NB4 (cell line): ENCODE data around the gene CLEC16A.

Source experiments
- POLR2A ChIP-seq: IDR thresholded peaks from 2 replicates; pipeline ENCODE4 v1.6.1; 2011; ENCODE audit warnings: mild to moderate bottlenecking; ENCODE audit not compliant: insufficient read length; ENCODE audit errors: extremely low read depth
- TF ChIP-seq, protein P1 (sequence below): IDR thresholded peaks from one replicate; pipeline ENCODE4 v1.5.1; 2012; ENCODE audit warnings: low read depth, low read length
- TF ChIP-seq, protein P2 (sequence below): IDR thresholded peaks from 2 replicates; pipeline ENCODE4 v1.6.1; 2011; ENCODE audit warnings: low read depth, low read length

DNA sequence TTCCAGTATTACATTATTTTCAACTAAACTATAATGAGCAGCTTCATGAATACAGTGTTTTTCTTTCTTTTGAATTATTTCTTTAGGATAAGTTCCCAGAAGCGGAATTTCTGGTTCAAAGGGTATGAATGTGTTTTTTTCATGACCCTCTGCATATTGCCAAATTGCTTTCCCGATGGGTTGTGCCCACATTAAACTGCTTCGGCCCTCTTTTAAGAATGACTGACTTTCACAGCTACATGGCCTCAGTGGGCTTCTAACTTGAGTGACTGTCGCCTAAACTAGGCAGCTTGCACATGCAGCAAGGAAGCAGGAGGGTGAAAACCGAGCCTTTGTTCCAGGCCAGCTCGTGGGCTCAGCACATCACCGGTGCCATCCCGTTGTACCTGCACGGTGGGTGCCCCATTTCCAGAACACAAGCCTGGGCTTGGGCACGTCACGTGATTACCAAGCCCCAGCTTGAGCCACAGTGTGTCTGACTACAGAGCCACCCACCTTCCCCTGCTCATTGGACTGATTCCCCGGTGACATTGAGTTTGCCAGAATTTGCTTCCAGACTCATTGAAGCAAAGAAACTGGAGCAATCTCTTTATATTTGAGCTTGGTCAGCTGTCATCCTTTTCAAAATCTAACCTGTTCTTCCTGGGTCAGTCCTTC lies 112.8 kb downstream of the CLEC16A start:
- TF ChIP-seq POLR2A, result no peak
- TF ChIP-seq, protein P1, sequence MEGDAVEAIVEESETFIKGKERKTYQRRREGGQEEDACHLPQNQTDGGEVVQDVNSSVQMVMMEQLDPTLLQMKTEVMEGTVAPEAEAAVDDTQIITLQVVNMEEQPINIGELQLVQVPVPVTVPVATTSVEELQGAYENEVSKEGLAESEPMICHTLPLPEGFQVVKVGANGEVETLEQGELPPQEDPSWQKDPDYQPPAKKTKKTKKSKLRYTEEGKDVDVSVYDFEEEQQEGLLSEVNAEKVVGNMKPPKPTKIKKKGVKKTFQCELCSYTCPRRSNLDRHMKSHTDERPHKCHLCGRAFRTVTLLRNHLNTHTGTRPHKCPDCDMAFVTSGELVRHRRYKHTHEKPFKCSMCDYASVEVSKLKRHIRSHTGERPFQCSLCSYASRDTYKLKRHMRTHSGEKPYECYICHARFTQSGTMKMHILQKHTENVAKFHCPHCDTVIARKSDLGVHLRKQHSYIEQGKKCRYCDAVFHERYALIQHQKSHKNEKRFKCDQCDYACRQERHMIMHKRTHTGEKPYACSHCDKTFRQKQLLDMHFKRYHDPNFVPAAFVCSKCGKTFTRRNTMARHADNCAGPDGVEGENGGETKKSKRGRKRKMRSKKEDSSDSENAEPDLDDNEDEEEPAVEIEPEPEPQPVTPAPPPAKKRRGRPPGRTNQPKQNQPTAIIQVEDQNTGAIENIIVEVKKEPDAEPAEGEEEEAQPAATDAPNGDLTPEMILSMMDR, result no peak
- TF ChIP-seq, protein P2, sequence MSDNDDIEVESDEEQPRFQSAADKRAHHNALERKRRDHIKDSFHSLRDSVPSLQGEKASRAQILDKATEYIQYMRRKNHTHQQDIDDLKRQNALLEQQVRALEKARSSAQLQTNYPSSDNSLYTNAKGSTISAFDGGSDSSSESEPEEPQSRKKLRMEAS, result no peak
